ENCODE measurements around the gene KCNT2.

The KCNT2 gene

GRCh38 chr1:196393742-196394141 is 214.5 kb downstream of the KCNT2 start:
- no peak for DNase-seq (ENCODE audit: low spot score)

GRCh38 chr1:196393282-196393681 is 215.0 kb downstream of the KCNT2 start:
- no peak for DNase-seq (ENCODE audit: low spot score)

GRCh38 chr1:196387766-196388165 is 220.5 kb downstream of the KCNT2 start:
- DNase-seq (ENCODE audit: low spot score): no peak

GRCh38 chr1:196385109-196385508 is 223.1 kb downstream of the KCNT2 start:
- DNase-seq (ENCODE audit: low spot score): no peak

GRCh38 chr1:196382383-196382782 is 225.9 kb downstream of the KCNT2 start:
- DNase-seq (ENCODE audit: low spot score): no peak

GRCh38 chr1:196381544-196381943 is 226.7 kb downstream of the KCNT2 start:
- no peak for DNase-seq (ENCODE audit: low spot score)

GRCh38 chr1:196380316-196380715 is 227.9 kb downstream of the KCNT2 start:
- no peak for DNase-seq (ENCODE audit: low spot score)

GRCh38 chr1:196377811-196378210 is 230.4 kb downstream of the KCNT2 start:
- no peak for DNase-seq (ENCODE audit: low spot score)

- no peak for DNase-seq (ENCODE audit: low spot score)
Observed at GRCh38 chr1:196376630-196377328, 231.5 kb downstream of the KCNT2 start.

- DNase-seq (ENCODE audit: low spot score): no peak
Observed at GRCh38 chr1:196373798-196374197, 234.4 kb downstream of the KCNT2 start.

GRCh38 chr1:196372896-196373536 is 235.2 kb downstream of the KCNT2 start:
- DNase-seq (ENCODE audit: low spot score): peak; percentile 67

- DNase-seq (ENCODE audit: low spot score): no peak
Observed at GRCh38 chr1:196367838-196368237, 240.4 kb downstream of the KCNT2 start.

- DNase-seq (ENCODE audit: low spot score): no peak
Observed at GRCh38 chr1:196366817-196367495, 241.3 kb downstream of the KCNT2 start.

- DNase-seq (ENCODE audit: low spot score): no peak
Observed at GRCh38 chr1:196361112-196361714, 247.0 kb downstream of the KCNT2 start.

GRCh38 chr1:196357913-196358312 is 250.3 kb downstream of the KCNT2 start:
- no peak for DNase-seq (ENCODE audit: low spot score)

GRCh38 chr1:196355206-196355786 is 252.9 kb downstream of the KCNT2 start:
- DNase-seq (ENCODE audit: low spot score): peak; percentile 23

- no peak for DNase-seq (ENCODE audit: low spot score)
Observed at GRCh38 chr1:196344453-196344852, 263.8 kb downstream of the KCNT2 start.

- no peak for DNase-seq (ENCODE audit: low spot score)
Observed at GRCh38 chr1:196324345-196324744, 283.9 kb downstream of the KCNT2 start.

- no peak for DNase-seq (ENCODE audit: low spot score)
Observed at GRCh38 chr1:196323869-196324268, 284.4 kb downstream of the KCNT2 start.

- DNase-seq (ENCODE audit: low spot score): no peak
Observed at GRCh38 chr1:196319301-196319700, 288.9 kb downstream of the KCNT2 start.

GRCh38 chr1:196317535-196318522 is 290.4 kb downstream of the KCNT2 start:
- peak; percentile 40 for DNase-seq (ENCODE audit: low spot score)
